ENCODE results near the gene KRTAP5-6.

The KRTAP5-6 gene

DNA sequence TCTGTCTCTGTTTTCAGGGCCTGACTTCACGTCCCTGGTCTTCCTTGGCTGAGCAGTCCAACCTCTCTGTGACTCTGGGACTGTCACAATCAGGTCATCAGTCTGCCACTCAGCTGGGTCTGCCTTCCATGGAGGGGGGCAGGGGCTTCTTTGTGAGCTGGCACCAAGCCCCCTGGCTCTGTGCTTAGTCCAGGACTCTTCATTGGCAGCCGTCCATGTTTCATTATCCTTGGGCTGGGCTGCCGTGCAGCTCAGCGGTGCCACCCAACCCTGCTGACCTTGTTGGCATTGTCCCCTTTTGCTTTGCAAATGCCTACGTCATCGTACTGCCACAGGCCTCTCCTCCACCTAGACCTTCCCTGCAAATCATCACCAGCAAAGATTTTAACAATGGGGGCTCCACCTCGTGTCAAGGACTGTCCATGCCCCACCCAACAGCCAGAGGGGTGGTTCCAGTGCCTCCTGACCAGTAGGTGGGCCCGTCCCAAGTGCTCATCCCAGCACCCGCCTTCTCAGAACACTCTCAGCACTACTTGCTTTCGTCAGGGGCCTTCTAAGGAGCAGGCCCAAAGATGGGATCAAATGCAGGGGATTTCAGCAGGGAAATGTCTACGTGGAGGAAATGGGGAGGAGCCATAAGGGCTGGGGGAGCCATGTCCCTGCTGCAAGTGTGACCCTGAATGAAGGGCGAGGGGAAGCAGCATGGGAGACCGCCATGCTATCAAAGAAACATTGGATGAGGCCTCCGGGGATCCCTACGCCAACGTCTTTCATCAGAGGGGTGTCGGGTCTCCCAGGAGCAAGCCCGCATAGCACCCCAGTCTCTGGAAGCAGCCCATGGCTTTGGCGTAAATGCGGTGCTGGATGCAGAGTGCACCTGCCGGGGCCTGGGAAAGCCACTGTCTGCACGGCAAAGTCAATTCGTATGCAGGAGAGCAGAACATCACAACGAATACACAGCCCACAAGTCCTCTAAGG, 18.2 kb downstream of the KRTAP5-6 start:
- TF ChIP-seq, protein P1, sequence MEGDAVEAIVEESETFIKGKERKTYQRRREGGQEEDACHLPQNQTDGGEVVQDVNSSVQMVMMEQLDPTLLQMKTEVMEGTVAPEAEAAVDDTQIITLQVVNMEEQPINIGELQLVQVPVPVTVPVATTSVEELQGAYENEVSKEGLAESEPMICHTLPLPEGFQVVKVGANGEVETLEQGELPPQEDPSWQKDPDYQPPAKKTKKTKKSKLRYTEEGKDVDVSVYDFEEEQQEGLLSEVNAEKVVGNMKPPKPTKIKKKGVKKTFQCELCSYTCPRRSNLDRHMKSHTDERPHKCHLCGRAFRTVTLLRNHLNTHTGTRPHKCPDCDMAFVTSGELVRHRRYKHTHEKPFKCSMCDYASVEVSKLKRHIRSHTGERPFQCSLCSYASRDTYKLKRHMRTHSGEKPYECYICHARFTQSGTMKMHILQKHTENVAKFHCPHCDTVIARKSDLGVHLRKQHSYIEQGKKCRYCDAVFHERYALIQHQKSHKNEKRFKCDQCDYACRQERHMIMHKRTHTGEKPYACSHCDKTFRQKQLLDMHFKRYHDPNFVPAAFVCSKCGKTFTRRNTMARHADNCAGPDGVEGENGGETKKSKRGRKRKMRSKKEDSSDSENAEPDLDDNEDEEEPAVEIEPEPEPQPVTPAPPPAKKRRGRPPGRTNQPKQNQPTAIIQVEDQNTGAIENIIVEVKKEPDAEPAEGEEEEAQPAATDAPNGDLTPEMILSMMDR (IDR thresholded peaks at IDR 0.05; ENCODE audit: extremely low read depth, missing control alignments) = no peak
- no peak for DNase-seq (ENCODE audit: low spot score)

DNA sequence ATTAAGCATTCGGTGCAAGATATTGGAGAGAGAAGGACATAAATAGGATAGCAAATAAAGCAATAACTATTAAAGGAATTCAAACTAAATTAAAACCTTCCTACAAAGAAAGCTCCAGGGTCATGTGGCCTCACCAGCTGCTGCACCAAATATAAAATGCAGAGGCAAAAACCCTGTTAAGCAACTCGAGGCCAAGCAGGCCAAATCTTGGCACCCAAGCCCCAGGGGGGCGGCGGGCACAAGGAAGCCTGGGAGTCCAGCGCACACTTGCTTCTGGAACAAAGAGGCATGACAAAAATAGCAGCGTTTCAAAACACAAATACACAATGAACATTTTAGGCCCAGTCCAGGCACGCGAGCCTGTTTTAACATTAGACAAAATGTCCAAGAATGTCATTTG, 20.8 kb downstream of the KRTAP5-6 start:
- no peak for DNase-seq (ENCODE audit: low spot score)
- TF ChIP-seq, protein P1 (IDR thresholded peaks at IDR 0.05; ENCODE audit: extremely low read depth, missing control alignments) = no peak

DNA sequence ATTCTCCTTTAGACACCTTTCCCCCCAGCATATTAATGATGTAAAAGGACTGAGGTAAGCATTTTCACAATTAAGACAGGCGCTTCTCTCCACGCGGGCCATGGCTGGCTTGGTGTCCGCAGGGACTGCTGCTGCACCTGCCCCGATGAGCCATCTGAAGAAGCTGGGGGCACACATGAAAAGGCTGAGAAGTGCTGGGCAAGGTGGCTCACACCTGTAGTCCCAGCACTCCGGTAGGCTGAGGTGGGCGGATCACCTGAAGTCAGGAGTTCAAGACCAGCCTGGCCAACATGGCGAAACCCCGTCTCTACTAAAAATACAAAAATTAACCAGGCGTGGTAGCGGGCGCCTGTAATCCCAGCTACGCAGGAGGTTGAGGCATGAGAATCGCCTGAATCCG, 21.3 kb downstream of the KRTAP5-6 start:
- TF ChIP-seq, protein P1 (IDR thresholded peaks at IDR 0.05; ENCODE audit: extremely low read depth, missing control alignments) = no peak
- DNase-seq (ENCODE audit: low spot score) = no peak

DNA sequence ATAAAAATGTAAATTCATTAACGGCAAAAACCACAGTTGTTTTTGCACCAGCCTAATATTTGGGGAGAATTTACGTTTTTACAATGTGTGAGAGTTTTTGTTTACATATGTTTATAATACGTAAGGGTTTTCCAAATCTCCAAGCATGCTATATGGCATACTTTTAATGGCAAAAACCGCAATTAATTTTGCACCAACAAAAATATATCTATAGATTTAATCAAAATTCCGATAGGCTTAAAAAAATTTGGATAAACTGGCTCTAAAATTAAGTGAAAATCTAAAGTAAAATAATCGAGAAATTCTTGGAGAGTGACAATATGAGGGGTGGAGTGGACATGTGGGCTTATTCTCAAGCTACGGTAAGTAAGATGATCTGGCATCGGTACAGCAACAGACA, 22.8 kb downstream of the KRTAP5-6 start:
- TF ChIP-seq, protein P1 (IDR thresholded peaks at IDR 0.05; ENCODE audit: extremely low read depth, missing control alignments) = no peak

DNA sequence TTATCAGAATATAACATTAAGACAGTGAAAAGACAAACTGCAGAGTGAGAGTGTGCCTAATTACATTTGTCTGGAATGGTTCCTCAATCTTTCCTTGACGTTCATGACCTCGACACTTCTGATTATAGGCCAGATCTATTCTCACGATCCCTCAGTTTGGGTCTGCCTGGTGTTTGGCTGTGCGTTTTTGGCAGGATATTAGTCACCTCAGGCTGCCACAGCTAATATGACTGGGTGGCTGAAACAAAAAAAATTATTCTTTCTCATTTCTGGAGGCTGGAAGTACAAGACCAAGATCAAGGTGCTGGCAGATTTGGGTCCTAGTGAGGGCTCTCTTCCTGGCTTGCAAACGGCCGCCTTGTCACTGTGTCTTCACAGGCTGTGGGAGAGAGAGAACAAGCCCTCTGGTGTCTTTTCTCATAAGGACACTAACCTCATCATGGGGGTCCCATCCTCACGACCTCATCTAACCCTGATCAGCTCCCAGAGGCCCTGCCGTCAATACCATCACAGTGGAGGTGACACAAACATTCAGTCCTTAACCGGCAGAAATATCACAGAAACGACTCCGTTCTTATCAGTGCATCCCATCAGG, 30.2 kb downstream of the KRTAP5-6 start:
- TF ChIP-seq, protein P1 (IDR thresholded peaks at IDR 0.05; ENCODE audit: extremely low read depth, missing control alignments) = no peak

More for the DNA sequence above, 22.8 kb downstream of the KRTAP5-6 start:
- no peak for DNase-seq (ENCODE audit: low spot score)

DNA sequence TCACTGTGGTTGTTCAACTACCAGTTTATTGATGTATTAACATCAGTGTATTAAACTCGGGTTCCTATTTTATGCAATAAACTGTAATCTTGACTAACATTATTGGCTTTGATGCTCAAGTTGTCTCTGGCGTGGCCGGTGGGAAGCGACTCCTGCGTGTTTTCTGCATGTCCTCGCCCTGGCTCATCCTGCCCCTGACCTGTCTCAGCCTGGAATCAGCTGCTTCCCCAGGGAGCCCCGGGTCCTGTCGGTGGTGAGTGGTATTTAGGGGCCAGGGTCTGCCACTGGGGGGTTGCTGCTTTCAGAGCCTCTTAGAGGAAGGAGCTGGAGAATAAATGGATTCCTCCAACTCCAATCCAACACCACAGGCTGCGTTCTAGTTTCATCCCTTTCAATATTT, 30.9 kb downstream of the KRTAP5-6 start:
- no peak for DNase-seq (ENCODE audit: low spot score)
- TF ChIP-seq, protein P1 (IDR thresholded peaks at IDR 0.05; ENCODE audit: extremely low read depth, missing control alignments) = no peak

More for the DNA sequence above, 30.2 kb downstream of the KRTAP5-6 start:
- no peak for DNase-seq (ENCODE audit: low spot score)

DNA sequence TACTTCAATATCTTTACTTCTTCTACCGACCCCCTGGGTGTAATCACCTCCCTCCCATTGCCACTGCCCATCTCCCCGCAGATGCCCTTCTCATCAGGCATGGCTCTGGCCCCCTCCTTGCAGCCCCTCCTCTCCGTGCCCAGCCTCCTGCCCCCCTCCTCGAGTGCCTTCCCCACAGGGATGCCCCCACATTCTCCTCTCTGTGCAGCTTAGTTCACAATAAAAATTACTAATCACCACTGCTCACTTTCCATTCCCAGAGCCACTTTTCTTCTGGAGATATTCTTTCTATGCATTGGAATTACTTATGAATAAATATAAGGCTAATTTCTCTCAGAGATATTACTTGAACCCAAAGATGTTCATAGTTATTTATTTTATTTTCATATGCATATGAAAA, 31.3 kb downstream of the KRTAP5-6 start:
- TF ChIP-seq, protein P1 (IDR thresholded peaks at IDR 0.05; ENCODE audit: extremely low read depth, missing control alignments) = no peak
- DNase-seq (ENCODE audit: low spot score) = no peak

All from GM20000 (cell line).